Measurements from ENCODE around the gene CANT1. TPM values are rescaled to one million over a fixed set of nuclear protein-coding genes. Genes with fewer than 3 reads are reported as not detected.
"Not testable (repeated sequence)": the region's sequence is repeated elsewhere in the genome, so short reads cannot be mapped to it uniquely, and the experiment has no call there.

Gene CANT1
- total RNA-seq, 1 experiment from 2014 or later, result 62.5 TPM

DNA sequence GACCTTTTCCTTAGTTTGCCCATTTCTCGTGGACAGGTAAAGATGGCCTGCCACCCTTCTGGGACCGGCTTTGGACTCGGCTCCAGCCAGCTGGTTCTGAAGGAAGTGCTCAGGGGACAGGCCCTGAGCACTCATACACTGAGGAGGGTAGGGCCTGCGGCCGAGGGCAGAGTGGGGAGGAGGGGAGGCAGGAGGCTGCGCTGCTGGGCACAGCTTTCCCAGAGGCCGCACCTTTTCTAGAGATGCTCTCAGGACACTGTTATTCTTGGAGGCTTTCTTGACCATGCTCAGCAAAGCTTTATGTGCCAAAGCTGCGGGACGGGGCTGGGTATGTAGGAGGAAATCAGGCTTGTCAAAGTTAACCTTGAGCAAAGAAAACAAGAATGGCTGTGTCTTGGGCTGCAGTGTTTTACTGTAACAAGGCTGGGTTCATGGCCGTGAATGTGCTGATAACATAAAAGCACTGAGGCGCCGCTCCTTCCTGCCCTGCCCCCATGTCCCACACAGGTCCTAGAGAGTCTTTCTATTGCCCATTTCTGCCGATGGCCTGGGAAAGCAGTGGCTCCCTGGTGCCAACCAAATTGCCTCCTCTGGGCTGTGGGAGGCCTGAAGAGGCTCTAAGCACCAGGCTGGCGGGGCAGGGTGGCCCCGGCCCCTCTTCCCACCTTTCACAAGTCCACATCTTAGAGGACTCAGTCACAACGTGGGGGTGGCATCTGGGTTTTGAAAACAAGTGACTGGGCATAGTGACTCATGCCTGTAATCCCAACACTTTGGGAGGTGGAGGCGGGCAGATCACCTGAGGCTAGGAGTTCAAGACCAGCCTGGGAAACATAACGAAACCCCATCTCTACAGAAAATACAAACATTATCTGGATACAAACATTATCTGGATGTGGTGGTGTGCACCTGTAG, 62.1 kb downstream of the CANT1 start:
- intact Hi-C loops (cut with micrococcal nuclease), result no loop called here
- no peak overlapping the region for H3K27ac Mint-ChIP-seq (ENCODE audit: low read depth, unreplicated experiment)
- ChIA-PET CTCF (interaction anchor here (0.6 kb wide), 1 partner anchor 418 kb away, joined by 4 read pairs; no protein-coding TSS in a partner anchor), POLR2A (interaction anchor here (0.6 kb wide), 1 partner anchor 15 kb away, joined by 3 read pairs; no protein-coding TSS in a partner anchor)
- no peaks in the 10 kb centered on the region for H3K27me3 Mint-ChIP-seq (ENCODE audit: insufficient read depth, unreplicated experiment)
- peaks cover 5% of the 10 kb centered on the region for H3K4me1 Mint-ChIP-seq (ENCODE audit: insufficient read depth, unreplicated experiment)
- DNase-seq (ENCODE audit: unreplicated experiment), result no peak
- TF ChIP-seq, protein P1, sequence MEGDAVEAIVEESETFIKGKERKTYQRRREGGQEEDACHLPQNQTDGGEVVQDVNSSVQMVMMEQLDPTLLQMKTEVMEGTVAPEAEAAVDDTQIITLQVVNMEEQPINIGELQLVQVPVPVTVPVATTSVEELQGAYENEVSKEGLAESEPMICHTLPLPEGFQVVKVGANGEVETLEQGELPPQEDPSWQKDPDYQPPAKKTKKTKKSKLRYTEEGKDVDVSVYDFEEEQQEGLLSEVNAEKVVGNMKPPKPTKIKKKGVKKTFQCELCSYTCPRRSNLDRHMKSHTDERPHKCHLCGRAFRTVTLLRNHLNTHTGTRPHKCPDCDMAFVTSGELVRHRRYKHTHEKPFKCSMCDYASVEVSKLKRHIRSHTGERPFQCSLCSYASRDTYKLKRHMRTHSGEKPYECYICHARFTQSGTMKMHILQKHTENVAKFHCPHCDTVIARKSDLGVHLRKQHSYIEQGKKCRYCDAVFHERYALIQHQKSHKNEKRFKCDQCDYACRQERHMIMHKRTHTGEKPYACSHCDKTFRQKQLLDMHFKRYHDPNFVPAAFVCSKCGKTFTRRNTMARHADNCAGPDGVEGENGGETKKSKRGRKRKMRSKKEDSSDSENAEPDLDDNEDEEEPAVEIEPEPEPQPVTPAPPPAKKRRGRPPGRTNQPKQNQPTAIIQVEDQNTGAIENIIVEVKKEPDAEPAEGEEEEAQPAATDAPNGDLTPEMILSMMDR (IDR thresholded peaks at IDR 0.05; ENCODE audit: unreplicated experiment), result no peak
- H3K4me3 Mint-ChIP-seq (ENCODE audit: unreplicated experiment), result no peak overlapping the region
- peaks cover 9% of the 10 kb centered on the region for H3K9me3 Mint-ChIP-seq (ENCODE audit: unreplicated experiment)
- peaks cover 5% of the 10 kb centered on the region for H3K36me3 Mint-ChIP-seq (ENCODE audit: insufficient read depth, unreplicated experiment)
- BruUV-seq (replicated peaks), result no TSS peak

DNA sequence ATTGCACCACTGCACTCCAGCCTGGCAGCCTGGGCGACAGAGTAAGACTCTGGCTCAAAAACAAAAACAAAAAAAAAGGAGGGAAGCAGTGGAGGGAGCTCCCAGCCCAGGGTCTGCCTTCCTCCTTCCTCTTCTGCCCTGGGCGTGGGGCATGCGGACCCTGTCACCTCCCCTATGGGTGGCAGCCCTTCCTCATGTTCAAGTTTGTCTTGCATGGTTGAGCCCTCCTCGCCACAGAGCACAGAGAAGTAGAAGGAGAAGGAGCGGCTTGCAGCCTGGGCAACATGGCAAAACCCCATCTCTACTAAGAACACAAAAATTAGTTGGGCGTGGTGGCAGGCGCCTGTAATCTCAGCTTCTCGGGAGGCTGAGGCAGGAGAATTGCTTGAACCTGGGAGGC, 62.9 kb downstream of the CANT1 start:
- DNase-seq (ENCODE audit: unreplicated experiment), result no peak
- intact Hi-C loops (cut with micrococcal nuclease), result no loop called here
- H3K27ac Mint-ChIP-seq (ENCODE audit: low read depth, unreplicated experiment), result no peak overlapping the region
- POLR2A ChIA-PET, result no interaction called here
- peaks cover 5% of the 10 kb centered on the region for H3K4me1 Mint-ChIP-seq (ENCODE audit: insufficient read depth, unreplicated experiment)
- H3K36me3 Mint-ChIP-seq (ENCODE audit: insufficient read depth, unreplicated experiment), result peaks cover 5% of the 10 kb centered on the region
- H3K27me3 Mint-ChIP-seq (ENCODE audit: insufficient read depth, unreplicated experiment), result no peaks in the 10 kb centered on the region
- BruUV-seq (replicated peaks), result no TSS peak
- H3K4me3 Mint-ChIP-seq (ENCODE audit: unreplicated experiment), result no peak overlapping the region
- peaks cover 9% of the 10 kb centered on the region for H3K9me3 Mint-ChIP-seq (ENCODE audit: unreplicated experiment)
- TF ChIP-seq, protein P1 (IDR thresholded peaks at IDR 0.05; ENCODE audit: unreplicated experiment), result no peak
- CTCF ChIA-PET, result interaction anchor here (0.7 to 1.5 kb wide), 2 partner anchors 25 to 44 kb away, joined by 3 to 4 read pairs; no protein-coding TSS in a partner anchor

DNA sequence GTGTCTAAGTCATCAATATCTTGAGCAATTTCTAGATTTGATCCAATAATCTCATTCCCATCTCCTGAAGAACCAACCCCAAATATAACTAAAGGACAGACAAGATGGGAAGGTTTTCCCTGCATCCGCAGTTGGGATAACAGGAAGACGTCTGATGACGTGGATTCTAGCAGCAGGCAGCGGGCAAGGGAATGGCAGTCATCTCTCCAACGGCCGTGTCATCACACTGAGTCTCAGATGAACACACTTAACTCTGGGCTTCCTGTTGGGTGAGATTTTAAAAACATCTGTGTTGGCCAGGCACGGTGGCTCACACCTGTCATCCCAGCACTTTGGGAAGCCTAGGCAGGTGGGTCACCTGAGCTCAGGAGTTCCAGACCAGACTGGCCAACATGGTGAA, 63.4 kb downstream of the CANT1 start:
- no peak overlapping the region for H3K4me3 Mint-ChIP-seq (ENCODE audit: unreplicated experiment)
- no peak for DNase-seq (ENCODE audit: unreplicated experiment)
- H3K9me3 Mint-ChIP-seq (ENCODE audit: unreplicated experiment), result peaks cover 8% of the 10 kb centered on the region
- H3K4me1 Mint-ChIP-seq (ENCODE audit: insufficient read depth, unreplicated experiment), result peaks cover 5% of the 10 kb centered on the region
- TF ChIP-seq, protein P1 (IDR thresholded peaks at IDR 0.05; ENCODE audit: unreplicated experiment), result no peak
- ChIA-PET CTCF (interaction anchor here (1.5 kb wide), 1 partner anchor 26 kb away, joined by 4 read pairs; no protein-coding TSS in a partner anchor), POLR2A (no interaction called here)
- H3K36me3 Mint-ChIP-seq (ENCODE audit: insufficient read depth, unreplicated experiment), result peaks cover 2% of the 10 kb centered on the region
- no peak overlapping the region for H3K27ac Mint-ChIP-seq (ENCODE audit: low read depth, unreplicated experiment)
- BruUV-seq (replicated peaks), result no TSS peak
- no peaks in the 10 kb centered on the region for H3K27me3 Mint-ChIP-seq (ENCODE audit: insufficient read depth, unreplicated experiment)
- intact Hi-C loops (cut with micrococcal nuclease), result no loop called here

DNA sequence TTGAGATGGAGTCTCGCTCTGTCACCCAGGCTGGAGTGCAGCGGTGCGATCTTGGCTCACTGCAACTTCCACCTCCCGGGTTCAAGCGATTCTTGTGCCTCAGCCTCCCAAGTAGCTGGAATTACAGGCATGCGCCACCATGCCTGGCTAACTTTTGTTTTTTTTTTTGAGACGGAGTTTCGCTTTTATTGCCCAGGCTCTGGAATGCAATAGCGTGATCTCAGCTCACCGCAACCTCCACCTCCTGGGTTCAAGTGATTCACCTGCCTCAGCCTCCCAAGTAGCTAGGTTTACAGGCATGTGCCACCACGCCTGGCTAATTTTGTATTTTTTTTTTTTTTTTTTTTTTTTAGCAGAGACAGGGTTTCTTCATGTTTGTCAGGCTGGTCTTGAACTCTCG, 64.1 kb downstream of the CANT1 start:
- DNase-seq (ENCODE audit: unreplicated experiment); intact Hi-C loops (cut with micrococcal nuclease); H3K4me3 Mint-ChIP-seq (ENCODE audit: unreplicated experiment); H3K36me3 Mint-ChIP-seq (ENCODE audit: insufficient read depth, unreplicated experiment); BruUV-seq (replicated peaks); H3K9me3 Mint-ChIP-seq (ENCODE audit: unreplicated experiment); H3K4me1 Mint-ChIP-seq (ENCODE audit: insufficient read depth, unreplicated experiment); POLR2A ChIA-PET; H3K27me3 Mint-ChIP-seq (ENCODE audit: insufficient read depth, unreplicated experiment); H3K27ac Mint-ChIP-seq (ENCODE audit: low read depth, unreplicated experiment): not testable (repeated sequence)
- CTCF ChIA-PET, result interaction anchor here (1.5 kb wide), 1 partner anchor 26 kb away, joined by 4 read pairs; no protein-coding TSS in a partner anchor

All from MCF 10A (cell line).